ENCODE results near the gene MLLT3.

MLLT3 gene

DNA sequence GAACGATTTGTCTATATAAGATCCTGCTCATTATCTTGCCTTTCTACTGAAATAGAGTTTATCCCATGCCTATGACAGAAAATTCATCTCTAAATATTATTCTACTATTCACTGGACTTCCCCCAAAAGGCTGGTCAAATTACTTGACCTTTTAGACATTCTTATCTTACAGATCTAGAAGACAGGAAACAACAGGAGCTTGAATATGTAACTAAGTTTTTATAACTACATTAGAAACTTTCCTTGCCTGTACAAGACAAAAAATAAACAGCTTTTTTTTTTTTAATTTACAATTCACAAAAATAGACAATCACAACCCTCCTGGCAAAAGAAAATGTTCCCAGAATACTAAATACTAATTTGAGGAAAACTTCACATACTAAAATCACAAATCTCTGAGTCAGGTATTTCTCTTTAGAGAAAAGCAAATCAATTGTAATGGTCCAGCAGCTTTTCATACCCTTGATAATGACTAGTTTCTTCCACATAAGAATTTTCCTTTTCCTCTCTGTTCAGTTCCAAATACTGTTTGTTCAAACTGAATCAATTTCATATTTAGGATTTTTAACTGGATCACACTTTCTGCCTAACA is 68.6 kb downstream of the MLLT3 start:
- no peak for DNase-seq

GRCh38 chr9:20552874-20553557 is 69.3 kb downstream of the MLLT3 start:
- no peak for DNase-seq

- no peak for DNase-seq
Measured at GRCh38 chr9:20551835-20552234, 70.5 kb downstream of the MLLT3 start.

- DNase-seq = no peak
Measured at GRCh38 chr9:20551236-20551635, 71.1 kb downstream of the MLLT3 start.

GRCh38 chr9:20550326-20550725 is 72.0 kb downstream of the MLLT3 start:
- no peak for DNase-seq

- DNase-seq = no peak
Measured at GRCh38 chr9:20549053-20549452, 73.2 kb downstream of the MLLT3 start.

DNA sequence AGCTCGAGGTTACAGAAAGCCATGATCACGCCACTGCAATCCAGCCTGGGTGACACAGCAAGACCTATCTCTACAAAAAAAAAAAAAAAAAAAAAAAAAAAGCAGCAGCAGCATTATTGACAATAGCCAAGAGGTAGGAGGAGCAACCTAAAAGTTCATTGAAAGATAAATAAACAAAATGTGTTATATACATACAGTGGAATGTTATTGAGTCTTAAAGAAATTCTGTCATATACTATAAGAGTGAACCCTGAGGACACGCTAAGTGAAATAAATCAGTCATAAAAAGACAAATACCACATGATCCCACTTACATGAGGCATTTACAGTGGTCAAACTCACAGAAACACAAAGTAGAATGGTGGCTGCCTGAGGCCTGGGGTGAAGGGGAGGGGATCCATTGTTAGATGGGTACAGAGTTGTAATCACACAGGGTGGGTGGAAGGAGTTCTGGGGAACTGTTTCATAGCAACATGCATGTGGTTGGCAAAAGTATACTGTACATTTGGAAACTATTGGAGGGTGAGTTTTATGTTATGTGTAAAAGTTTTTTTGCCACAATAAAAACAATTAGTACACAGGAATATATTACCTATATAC is 77.2 kb downstream of the MLLT3 start:
- DNase-seq = no peak

GRCh38 chr9:20540169-20540863 is 82.0 kb downstream of the MLLT3 start:
- no peak for DNase-seq

- DNase-seq = no peak
Measured at GRCh38 chr9:20538956-20539355, 83.3 kb downstream of the MLLT3 start.

DNA sequence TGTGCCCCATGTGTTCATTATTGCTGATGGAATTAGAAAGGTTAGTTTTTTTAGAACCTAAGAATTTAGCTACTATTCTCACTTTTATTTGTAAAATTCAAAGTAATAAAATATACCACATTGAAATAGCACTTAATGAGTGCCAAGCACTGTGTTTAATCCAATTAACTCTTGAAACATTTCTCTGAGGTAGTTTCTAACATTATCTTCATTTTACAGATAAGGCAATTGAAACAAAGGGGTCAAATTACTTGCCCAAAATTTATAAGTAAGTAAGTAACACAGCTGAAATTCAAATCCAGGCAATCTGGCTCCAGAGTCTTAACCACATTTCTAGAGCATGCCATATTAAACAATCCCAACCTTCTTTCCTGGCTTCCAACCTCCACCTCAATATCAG is 84.2 kb downstream of the MLLT3 start:
- no peak for DNase-seq

- DNase-seq = no peak
Measured at GRCh38 chr9:20537294-20537693, 85.0 kb downstream of the MLLT3 start.

DNA sequence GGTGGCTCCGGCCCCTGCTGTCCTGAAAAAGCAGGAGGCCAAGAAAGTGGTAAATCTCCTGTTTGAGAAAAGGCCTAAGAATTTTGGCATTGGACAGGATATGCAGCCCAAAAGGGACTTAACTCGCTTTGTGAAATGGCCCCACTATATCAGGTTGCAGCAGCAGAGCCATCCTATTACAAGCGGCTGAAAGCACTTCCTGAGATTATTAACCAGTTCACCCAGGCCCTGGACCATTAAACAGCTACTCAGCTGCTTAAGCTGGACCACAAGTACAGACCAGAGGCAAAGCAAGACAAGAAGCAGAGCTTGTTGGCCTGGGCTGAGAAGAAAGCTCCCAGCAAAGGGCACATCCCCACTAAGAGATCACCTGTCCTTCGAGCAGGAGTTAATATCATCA is 89.7 kb downstream of the MLLT3 start:
- DNase-seq = no peak

- no peak for DNase-seq
Measured at GRCh38 chr9:20529837-20530236, 92.5 kb downstream of the MLLT3 start.

GRCh38 chr9:20528253-20528652 is 94.0 kb downstream of the MLLT3 start:
- no peak for DNase-seq

DNA sequence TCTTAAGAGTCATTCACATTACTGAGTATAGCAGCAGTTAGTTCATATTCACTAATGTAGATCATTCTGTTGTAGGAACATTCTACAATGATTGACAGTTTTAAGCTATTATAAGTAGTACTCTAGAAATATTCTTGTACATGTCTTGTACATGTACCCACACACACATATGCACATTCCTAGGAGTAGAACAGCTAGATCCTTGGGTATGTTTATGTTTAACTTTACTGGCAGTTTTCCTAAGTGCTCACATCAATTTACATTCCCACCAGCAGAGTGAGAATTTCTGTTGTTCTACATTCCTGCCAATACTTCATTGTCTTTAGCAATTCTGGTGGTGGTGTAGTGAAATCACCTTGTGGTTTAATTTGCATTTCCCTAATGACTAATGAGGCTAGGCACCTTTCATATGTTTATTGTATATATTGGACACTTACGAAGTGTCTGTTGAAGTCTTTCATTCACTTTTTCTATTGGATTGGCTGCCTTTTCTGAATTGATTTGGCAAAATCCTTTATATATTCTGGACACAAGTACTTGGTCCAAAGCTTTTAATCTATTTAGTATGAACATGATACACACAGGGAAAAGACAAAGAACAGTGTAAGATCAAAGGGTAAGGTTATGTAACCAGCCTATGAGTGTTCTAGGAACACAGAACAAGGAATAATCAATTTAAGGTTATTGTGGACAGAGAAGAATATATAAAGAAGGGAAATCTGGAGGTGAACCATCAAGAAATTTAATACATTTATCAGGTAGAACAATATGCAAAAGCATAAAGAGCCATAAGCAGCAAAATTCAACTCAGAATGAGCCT is 95.6 kb downstream of the MLLT3 start:
- no peak for DNase-seq

- no peak for DNase-seq
Measured at GRCh38 chr9:20524776-20525175, 97.5 kb downstream of the MLLT3 start.

DNA sequence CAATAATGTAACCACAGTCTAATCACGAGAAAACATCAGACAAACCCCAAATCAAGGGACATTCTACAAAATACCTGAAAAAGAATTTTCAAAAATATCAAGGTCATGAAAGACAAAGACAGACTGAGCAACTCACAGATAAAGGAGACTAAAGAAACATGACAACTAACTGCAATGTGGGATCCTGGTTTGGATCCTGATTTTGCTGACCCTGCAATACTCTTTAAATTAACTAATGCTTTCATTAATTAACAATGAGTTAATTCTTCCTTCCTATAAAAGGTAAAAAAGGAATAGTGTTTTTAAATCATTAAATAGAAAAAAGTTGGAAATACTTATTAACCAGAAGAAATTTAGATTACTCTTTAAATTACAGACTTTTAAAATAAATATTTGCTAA is 103.6 kb downstream of the MLLT3 start:
- no peak for DNase-seq

- no peak for DNase-seq
Measured at GRCh38 chr9:20513126-20513913, 109.0 kb downstream of the MLLT3 start.

DNA sequence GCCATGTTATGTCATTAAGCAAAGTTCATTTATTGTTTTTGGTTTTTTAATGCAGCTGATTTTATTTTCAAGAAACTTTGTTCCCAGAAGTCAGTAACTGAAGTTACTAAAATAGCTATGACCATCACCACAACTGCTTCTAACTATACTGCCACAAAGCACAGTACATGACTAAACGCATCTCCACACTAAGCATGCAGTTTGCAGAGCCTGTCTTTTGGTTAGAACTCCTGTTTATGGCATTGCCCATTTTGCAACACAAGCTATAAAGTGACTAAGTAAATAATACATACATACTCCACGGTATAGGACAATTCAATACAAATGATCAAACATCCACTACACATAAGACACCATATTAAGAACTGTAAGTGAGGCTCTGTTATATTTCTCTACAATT is 109.7 kb downstream of the MLLT3 start:
- DNase-seq = no peak

GRCh38 chr9:20512106-20512505 is 110.2 kb downstream of the MLLT3 start:
- no peak for DNase-seq

DNA sequence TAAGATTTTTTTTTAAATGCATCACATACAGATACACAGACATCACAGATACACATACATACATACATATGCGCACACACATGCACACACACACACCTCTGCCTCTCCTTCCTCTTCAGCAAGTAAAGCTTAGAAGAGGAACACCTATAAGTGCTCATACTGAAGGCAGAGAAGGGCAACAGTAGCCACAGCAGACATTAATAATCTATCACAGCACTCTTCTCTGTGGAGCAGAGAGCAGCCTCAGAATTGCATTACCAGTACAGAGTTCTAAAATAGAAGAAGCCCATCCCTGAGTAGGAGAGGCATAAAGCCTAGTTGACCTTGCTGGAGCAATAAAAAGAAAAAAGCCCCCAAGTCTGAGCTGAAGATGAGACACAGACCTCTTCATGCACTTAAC is 110.6 kb downstream of the MLLT3 start:
- DNase-seq = no peak

DNA sequence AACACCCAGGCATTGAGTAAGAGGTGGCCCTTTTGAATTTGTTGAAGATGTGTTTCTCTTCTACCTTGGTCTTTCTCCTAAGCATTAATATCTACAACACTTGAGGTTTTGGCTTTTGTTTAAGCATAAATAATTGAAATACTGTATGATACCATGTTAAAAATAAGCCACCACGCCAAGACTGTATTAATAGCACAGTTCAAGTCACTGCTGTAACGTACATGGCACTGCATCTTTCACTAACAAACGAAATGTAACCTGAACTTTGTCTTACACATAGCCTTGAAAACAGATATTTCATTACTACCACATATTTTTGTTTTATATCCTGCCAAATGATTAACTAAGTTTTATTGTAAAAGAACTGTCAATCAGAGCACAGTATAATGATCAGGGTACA is 112.8 kb downstream of the MLLT3 start:
- no peak for DNase-seq
